ENCODE data around the gene ANXA2.
A peak's percentile ranks its signal among the peaks of the same experiment; 100 is the strongest.
"Not testable (repeated sequence)": the region's sequence is repeated elsewhere in the genome, so short reads cannot be mapped to it uniquely, and the experiment has no call there.

Gene ANXA2

DNA sequence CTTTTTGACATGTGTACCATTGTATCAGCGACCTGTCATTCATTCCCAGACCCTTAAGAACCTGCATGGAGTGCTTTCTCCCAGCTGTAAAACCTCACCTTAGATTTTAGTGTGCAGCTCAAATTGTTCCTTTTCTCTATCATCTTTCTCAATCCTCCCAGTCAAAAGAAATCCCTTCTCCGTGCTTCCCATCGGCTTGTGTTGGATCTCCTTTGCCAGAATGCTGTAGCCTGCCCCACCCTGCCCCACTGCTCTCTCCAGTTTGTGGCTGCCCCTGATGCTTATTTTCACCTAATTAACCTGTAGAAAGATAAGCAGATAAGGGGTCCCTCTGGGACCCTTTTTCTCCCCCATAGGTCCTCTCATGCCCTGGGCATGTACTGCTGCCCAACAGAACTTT is 51.1 kb downstream of the ANXA2 start:
- no peak for DNase-seq (ENCODE audit: low read depth in 1 of 2, low spot score in 1 of 2)

DNA sequence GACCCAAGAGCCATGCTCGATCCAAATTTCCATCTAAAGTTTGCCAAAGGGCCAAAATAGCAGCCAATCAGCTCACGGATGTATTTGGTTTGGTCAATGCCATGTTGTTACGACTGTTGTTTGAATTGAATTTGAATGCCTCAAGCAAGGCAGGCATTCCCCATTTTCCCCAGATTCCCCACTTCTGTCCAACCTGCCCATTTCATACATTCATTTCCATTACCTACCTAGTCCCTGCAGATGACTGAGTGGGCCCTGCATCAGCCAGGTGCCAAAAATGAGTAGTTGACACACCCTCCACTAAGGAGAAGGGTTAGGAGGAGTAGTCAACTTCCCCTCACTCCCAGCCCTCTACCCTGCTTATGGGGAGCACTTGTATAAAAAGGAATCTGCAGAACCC is 51.7 kb downstream of the ANXA2 start:
- DNase-seq (ENCODE audit: low read depth in 1 of 2, low spot score in 1 of 2) = no peak

DNA sequence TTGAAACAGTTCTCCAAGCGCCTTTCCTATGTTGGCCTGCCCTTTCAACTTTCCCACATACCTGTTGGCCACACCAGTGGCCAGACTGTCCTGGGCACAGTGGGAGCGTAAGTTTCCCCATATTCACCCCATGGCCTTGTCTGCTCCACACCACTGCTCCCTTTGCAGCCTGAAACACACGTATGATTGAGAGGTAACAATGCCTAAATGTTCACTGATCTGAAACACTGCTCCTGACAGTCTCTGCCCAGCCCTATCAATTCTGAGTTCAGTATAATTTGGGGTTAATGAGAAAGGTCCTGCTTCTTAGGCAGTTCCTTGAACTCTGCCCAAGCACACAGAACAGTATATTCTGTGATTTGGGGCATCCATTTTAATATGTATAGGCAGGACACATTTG is 52.2 kb downstream of the ANXA2 start:
- no peak for DNase-seq (ENCODE audit: low read depth in 1 of 2, low spot score in 1 of 2)

DNA sequence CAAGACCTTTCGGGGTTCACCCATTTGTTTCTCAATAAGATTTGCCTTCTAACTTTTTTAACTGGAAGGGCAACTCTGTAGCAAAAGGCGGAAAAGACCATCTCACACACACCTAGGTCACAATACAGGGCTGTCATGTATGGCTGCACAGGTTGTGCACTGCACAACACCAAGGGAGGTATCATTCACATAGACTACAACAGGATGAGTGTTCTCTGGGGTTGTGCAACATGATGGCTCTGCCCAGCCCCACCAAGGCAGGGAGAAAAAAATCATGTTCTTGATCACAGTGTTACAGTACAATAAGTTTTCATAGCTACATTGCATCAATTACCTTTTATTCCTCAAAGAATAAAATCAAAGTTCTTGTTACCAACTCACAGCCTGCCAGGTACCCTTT is 52.8 kb downstream of the ANXA2 start:
- DNase-seq (ENCODE audit: low read depth in 1 of 2, low spot score in 1 of 2) = no peak

DNA sequence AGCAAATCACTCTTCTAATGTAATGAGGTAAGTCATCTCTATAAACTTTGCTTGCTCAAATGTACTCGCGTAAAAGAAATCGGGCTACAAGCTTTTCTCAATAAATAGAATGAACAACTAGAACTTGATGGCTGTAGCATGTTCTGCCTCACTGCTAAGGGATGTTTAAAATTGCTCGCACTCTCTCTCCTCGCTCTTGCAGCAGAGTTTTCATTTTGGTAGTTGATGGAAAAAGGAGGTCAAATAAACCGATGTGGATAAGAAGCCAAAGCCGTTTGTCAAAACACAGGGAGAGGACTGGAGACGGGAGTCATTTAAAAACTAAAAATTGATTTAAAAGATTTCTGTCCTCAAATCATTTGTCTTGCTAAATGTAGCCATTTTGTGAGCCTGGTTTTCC is 53.3 kb downstream of the ANXA2 start:
- DNase-seq (ENCODE audit: low read depth in 1 of 2, low spot score in 1 of 2) = no peak

DNA sequence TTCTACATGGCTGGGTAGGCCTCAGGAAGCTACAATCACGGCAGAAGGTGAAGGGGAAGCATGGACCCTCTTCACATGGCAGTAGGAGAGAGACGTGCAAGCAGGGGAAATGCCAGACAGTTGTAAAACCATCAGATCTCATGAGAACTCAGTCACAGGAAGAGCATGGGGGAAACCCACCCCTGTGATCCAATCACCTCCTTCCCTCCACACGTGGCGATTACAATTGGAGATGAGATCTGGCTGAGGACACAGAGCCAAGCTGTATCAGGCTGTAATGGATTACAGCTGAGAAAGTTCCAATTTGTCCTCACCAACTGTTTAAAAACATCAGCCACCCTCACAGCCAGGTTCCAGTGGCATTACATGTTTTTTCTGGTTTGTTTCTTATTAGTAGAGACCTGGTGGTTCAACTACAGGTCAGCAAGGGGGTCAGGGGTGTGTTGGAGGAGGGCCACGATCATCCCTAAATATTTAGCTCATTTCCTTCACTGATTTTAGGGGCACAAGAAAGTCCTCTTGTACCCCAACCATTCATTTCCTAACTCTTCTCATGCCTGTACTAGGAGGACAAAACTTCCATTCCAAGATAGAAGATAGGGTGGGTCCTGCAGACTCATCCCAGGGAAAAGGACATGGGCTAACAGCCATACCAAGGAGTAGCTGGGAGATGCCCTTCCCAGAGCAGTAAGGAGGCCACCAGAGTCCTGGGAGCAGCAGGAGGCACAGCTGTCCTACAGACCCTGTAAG is 54.4 kb downstream of the ANXA2 start:
- DNase-seq (ENCODE audit: low read depth in 1 of 2, low spot score in 1 of 2) = no peak

DNA sequence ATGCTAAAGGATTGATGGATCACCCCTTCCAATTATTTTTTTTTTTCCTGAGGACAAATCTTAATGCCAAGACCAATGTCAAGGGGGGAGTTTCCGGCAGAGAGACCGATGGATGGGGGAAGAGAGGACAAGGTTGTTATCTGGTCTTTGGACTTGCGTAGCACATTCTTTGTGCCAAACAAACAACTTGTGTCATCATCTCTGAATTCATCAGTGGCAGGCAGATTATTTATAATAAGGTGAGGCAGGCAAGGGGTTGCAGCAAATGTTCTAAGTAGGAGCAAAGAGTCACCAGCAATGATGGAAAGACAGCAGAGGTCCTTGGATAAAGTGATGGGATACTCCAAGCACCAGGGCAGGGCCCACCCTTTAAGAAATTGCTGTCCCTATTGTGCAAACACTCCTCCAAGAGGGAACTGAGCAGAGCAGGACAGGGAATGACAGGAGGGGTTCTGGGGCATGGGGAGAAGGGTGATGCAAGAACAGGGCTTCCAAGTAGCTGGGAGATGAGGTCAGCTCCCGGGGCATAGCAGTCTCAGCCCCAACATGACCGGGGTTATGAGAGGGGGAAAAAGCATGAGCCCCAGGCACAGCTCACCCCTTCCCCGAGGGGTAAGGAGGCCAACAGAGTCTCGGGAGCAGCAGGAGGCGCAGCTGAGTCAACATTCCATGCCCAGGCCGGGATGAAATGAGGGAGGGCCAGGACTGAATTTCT is 57.4 kb downstream of the ANXA2 start:
- DNase-seq (ENCODE audit: low read depth in 1 of 2, low spot score in 1 of 2) = no peak

DNA sequence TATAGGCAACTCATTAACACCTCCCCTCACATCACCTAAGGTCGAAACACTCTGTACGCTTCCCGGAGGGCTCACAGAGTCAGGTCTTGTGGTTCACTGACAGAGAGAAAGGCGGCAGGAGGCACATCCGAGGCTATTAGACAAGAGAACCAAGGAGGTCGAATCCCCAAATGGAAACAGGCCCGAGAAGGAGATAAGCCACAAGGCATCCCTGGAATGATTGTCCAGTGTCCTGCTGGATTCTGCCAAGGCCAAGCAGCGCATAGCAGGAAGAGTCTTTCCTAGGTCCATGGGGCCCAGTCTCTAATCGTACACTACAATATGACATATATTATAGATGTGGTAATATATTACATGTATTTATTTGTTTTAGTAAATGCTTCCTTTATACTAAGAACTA is 58.5 kb downstream of the ANXA2 start:
- DNase-seq (ENCODE audit: low read depth in 1 of 2, low spot score in 1 of 2) = no peak

DNA sequence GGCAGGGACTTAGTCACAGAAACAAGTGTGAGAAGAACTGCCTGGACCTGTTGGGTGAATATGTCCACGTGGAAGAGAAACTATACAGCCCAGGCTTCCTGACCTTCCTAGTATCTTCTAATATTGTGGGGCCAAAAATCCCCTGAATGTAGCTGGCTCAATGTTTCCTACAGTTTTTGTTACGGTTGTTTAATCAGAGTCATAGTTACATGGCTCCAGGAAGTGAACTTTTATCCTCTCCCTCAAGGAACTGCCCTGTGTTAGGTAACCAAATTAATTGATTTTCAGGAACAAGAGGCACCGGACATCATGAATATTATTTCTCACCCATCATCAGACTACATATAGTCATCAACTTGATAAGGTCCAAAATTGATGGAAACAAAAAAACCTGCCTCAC is 59.0 kb downstream of the ANXA2 start:
- DNase-seq (ENCODE audit: low read depth in 1 of 2, low spot score in 1 of 2) = no peak

DNA sequence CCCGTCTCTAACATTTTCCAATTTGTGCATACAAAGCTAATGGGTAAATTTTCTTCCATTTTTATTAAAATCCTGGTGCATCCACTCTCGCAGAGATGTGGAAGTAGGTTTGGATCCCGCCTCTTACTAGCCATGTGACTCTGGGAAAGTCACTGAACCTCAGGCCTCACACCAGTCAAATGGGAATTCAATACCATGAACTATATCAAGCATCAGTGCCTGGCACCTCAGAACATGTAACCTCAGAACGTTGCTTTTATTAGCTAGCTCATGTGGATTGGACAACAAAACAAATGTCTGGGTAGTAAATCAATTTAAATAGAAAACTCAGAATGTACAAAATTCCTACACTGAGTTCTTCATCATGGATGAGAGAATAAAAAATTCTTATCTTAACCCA is 60.7 kb downstream of the ANXA2 start:
- DNase-seq (ENCODE audit: low read depth in 1 of 2, low spot score in 1 of 2) = no peak

DNA sequence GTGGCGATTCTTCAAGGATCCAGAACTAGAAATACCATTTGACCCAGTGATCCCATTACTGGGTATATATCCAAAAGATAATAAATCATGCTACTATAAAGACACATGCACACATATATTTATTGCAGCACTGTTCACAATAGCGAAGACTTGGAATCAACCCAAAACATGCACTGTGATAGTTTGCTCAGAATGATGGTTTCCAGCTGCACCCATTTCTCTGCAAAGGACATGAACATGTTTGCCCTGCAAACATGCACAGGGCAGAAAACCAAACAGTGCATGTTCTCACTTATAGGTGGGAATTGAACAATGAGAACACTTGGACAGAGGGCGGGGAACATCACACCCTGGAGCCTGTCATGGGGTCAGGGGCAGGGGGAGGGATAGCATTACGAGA is 62.5 kb downstream of the ANXA2 start:
- DNase-seq (ENCODE audit: low read depth in 1 of 2, low spot score in 1 of 2) = not testable (repeated sequence)

DNA sequence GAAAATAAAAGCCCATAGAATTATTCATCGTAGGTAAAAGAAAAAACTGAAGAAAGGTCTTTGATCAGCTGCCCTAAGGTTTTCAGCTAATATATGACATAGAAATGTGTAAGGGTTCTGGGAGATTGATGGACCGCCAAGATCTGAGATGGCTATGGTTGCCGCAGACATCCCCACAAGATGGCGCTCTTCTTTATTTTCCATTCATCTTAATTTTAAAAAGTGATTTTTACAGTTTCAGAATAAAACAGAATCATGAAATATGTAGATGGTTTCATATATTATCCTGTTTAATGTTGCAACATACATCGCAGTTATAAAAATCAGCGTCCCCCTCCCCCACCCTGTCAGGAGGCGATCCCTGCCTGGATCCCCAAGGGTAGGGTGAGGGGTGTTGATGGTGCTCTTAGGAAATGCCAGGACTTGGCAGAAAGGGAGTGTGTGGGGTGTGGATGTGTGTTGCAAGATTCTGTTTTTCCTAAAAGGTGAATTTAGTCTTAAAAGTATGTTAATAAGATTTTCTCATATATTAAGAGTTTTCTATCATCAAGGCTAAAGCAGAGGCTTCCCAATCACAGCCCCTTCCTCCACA is 68.8 kb downstream of the ANXA2 start:
- peak in 1 of 2 donors; percentile 5 for DNase-seq (ENCODE audit: low read depth in 1 of 2, low spot score in 1 of 2)

DNA sequence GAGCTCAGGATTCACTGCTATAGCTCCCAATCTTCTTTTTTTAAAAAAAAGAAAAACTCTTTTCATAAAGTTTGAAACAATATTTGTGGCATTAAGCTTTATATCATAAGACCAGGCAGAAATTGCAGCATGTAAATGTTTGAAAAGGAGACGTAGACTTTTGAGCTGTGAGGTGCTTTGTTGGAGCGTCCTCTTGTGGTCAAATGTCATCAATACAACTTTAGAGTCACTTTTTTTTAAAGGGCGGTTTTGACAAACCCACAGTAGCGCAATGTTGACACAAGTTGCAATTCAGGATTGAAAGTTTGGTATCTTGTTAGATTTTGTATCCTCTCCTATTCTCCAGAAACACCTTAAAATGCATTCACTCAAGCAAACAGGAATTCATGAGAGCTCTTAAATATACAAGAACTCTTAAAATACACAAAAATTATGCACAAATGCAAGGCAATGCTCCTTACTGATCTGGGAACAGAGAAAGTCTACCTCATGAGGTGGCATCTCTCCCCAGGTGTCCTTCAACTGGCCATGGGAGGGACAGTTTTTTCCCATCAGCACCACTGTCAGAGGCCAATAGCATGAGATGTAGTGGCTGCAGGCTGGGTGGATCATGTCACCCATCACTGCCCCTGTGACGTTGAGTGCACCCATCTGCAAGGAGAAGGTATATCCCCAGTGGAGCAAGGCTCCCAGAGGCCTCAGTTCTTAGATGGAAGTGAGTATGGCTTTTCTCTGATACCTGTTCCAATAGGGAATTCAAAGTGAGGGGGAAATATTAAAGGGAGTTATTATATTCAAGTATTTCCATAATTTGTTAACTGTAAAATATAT is 70.7 kb downstream of the ANXA2 start:
- DNase-seq (ENCODE audit: low read depth in 1 of 2, low spot score in 1 of 2) = peak in 1 of 2 donors; percentile 27

DNA sequence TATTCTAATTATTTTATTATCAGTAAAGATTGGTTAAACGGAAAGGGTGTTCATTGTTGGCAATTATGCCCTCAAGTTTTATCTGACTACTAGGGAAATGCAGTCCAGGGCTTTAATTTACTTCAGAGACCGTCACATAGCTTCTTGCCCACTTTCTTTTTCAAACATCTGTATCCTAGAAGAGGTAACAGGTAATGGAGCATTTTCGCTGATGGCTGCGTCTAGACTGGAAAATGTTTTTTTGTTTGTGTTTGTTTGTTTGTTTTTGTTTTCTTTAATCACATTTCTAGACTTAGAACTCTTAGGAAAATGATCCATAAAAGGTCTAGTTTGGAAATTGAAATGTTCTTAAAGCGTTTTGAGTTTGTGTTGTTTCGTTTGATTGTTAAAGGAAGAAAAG is 71.4 kb downstream of the ANXA2 start:
- DNase-seq (ENCODE audit: low read depth in 1 of 2, low spot score in 1 of 2) = no peak

DNA sequence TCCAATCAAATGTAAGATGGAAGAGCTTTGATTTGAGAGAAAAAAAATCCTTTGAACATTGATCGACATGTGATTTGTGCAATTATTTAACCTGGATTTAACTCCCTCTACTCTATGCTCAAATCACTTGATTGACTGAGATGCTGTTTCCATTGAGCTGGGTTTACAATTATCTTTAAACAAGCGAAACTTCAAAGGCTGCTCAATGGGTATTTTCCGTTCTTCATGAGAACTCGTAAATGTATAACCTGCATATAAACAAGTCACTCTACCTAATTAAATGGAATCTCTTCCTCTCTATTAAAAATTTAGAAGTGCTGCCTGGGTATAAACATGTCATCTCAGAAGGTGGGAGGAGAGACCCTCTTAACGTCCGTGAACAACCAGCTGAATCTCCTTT is 71.9 kb downstream of the ANXA2 start:
- no peak for DNase-seq (ENCODE audit: low read depth in 1 of 2, low spot score in 1 of 2)

DNA sequence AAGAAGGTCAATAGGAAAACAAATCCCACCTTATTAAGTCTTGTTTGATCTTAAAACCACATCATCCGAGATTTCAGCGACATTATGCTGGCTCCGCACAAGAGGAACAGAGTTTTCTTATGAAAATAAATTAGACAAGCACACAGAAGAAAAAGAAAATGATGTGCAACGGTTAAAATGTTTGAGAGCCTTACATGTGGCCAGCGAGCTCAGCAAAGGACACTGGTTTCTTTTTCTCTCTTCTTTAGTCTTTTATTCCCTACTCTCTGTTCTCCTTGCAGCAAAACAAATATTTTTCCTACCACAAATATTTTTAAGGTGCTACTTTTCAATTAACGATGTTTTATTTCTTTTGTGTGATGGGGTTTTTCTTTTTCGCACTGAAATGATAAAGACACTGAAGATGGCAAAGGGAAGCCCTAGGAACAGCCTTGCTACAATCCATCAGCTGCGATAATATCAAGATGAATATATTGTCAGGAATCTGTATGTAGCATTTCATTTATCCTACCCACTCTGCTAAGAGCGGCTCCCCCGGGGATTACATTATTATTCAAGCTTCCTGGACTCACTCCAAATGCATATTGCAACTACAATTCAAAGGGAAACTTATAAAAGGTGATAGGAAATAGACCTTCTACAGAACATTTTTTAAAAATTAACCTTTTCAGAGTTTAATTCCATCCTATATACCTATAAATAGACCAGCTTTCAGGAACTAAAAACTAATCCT is 72.9 kb downstream of the ANXA2 start:
- no peak for DNase-seq (ENCODE audit: low read depth in 1 of 2, low spot score in 1 of 2)

DNA sequence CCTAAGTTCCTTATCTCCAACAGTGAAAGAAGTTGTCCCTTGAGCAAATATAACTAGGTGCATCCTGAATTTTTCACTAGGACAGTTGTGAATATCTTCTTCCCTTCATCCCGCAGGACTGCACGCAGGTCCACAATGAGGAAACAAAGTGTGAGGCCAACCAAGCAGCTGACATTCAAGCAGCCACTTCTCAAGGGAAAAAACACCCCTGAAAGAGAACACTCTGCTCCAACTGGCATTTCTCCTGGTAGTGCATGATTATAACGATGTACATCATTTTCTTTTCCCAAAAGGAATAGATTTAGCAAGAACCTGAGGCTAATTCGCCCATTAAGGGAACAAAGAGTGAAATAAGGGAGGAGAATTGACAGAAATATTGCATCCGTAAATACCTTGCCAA is 74.5 kb downstream of the ANXA2 start:
- no peak for DNase-seq (ENCODE audit: low read depth in 1 of 2, low spot score in 1 of 2)

DNA sequence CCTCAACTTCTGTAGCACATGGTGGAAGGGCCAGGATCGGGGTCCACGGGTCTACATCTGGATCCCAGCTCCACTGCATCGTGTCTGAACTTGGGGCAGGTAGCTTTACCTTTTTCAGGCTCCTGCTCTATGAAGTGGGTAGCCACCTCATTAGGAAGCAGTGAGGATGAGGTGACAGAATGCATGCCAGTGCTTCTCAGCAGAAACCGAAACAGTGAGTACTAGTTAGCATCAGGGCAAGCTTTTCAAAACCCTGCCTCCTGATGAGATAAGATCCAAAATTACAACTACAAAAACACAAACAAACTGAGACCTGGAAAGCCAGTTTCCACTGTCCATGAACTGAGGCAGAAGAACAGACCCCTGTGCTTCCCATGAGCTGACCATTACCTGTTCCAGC is 77.4 kb downstream of the ANXA2 start:
- no peak for DNase-seq (ENCODE audit: low read depth in 1 of 2, low spot score in 1 of 2)

DNA sequence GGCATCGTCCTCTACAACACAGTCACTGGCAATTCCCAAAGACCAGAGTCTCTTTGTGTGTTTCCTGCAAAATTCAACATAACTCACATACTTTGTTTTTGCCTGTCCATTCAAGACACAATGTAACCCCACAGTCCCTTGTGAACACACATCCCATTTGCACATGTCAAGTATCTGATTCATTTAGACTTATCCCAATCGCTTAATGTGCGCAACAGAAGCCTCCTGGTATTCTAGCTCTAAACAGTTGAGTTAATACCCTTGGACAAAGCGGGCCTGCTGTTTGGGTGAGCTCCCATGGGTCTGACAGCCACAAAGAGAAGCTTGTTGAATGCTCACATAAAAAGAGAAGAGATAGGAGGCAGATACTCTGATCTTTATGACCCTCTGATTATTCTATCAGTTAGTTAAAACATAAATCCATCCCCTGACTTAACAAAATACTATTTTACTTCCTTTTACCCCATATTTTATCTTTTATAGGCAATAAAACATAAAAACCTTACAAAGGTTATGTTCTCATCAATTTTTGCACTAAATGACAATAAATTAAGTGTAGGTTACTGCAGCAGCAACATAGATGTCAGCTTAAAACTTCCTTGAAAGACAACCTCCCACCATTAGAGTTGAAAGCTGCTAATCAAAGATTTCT is 79.4 kb downstream of the ANXA2 start:
- no peak for DNase-seq (ENCODE audit: low read depth in 1 of 2, low spot score in 1 of 2)

DNA sequence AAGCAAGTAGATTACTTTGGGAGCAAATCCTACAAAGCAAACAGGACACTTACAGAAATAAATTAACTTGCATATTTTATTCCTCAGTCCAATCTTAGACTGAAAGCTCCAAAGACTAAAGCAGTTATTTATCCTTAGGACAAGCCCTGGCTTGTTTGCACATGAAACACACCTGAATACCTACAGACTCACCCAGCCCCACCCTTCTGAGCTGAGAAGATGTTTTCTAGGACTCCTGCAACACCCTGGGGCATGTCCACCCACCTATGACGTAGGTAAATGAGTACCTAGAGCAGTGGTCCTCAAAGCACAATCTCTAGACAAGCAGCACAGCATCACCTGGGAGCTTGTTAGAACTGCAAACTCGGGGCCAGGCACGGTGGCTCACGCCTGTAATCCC is 80.8 kb downstream of the ANXA2 start:
- DNase-seq (ENCODE audit: low read depth in 1 of 2, low spot score in 1 of 2) = no peak

Measured in activated CD4-positive, alpha-beta T cell treated with anti-CD3 and anti-CD28 coated beads, Interleukin-2, amount 50 U/mL, for 24 hours (primary cell).